Raji (cell line): Measurements from ENCODE around the gene LCN12.
A peak's percentile ranks its signal among the peaks of the same experiment; 100 is the strongest.

ENCODE experiments used
- POLR2A ChIP-seq: IDR thresholded peaks from 2 replicates; pipeline ENCODE4 v1.6.1; 2011; ENCODE audit warnings: low read depth, low read length, control low read depth; ENCODE audit not compliant: insufficient read depth

LCN12 gene

DNA sequence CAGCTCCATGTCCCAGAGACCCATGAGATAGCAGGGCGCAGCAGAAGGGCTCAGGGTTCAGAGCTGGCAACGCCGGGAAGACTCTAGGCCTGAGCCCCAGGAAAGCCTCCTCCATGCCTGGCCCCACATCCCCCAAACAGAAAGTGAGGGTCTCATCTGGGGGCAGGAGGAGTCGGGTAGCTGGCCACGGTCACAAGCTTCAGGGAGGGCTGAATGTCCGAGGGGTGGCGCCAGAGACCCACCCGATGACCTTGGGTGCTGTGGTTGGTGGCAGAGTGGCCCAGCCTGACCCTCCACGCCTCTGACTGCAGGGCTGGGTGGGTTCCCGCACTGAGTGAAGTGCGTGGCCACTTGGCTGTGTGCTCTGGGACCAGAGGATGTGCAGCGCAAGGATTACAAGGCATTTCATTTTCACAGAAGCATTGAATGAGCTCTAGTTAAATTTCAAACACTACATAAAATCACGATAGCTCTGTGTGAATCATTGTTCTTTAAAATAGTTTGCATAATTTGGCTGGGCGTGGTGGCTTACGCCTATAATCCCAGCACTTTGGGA is 4.0 kb upstream of the LCN12 start:
- TF ChIP-seq POLR2A: 0 out of 2 replicates have a peak, but pooled peaks have one; percentile 27

DNA sequence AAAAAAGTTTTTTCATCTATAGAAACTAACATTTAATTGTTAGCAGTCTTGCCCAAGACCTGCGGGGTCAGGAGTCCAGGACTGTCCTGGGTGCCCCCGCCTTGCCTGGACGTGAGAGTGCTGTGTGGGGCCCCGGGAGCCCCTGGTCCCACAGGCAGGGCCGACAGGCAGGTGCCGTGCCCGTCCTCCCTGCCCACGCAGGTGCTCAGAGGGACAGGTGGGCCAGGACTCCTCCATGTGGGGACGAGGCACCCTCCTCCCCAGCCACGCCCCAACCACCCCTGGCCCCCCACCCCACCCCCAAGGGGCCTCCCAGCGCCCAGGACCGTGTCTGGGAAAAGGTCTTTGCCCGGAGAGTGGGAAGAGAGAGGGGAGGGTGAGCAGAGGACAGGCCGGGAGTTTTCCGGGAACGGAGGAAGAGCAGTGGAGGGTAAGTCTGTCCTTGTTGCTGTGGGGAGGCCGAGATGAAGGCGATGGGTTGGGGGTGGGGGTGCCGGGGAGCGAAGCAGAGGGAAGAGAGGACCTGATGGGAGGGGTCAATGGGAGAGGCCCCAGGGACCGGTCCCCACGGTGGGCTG is 2.7 kb upstream of the LCN12 start:
- TF ChIP-seq POLR2A: no peak

GRCh38 chr9:136949817-136950655 is 2.0 kb upstream of the LCN12 start:
- TF ChIP-seq POLR2A: peak; percentile 86

DNA sequence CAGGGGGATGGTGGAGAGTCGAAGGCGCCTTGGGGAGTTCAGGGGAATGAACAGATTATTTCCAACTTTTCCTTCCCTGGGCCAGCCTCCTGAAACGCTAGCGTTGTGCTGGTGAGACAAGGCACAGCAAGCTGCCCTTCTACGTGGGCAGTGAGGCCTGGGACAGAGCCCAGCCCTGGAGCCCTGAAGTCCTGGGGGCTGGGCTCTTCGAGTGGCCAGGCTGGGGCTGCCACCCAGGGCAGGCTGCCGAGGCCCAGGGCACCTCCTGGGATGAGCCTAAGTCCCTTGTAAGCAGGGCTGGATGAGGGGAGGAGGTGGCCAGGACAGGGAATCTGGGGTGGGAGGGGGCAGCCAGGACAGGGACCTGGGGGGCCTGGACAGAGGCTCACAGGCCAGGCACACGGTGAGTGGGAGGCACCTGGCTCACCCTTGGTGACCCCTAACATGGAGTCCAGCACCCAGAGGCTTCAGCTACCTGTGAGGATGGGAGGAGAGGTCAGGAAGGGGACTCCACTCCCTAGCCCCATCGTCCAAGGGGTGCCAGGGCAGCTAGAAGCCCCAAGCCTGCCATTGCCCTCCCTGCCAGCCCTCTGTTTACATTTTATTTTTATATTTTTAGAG is 1.3 kb upstream of the LCN12 start:
- TF ChIP-seq POLR2A: no peak; the same call in 1 of the 2 replicates

- TF ChIP-seq POLR2A: no peak
These were observed 313 bp downstream of the LCN12 start for GRCh38 chr9:136952321-136952850.

GRCh38 chr9:136952876-136953770 is 1.1 kb downstream of the LCN12 start:
- TF ChIP-seq POLR2A: no peak

DNA sequence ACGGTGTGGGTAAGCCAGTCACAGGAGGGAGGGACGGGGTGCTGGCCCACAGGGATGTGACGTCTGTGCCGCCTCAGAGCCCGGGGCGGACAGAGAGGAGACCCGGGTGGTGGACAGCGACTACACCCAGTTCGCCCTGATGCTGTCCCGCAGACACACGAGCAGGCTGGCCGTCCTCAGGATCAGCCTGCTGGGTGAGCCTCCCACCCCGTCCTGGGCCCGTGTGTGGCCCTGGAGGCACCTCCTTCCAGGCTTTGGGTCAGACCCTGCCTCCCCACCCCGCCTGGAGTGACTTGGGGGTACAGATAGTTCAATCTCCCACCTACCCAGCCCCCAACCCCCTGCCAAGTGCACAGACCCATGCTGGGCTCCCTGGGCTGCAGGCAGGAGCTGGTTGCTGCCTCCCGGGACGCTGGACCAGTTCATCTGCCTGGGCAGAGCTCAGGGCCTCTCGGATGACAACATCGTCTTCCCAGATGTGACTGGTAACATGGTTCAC is 1.7 kb downstream of the LCN12 start:
- no peak for TF ChIP-seq POLR2A

GRCh38 chr9:136954270-136955083 is 2.4 kb downstream of the LCN12 start:
- no peak for TF ChIP-seq POLR2A

DNA sequence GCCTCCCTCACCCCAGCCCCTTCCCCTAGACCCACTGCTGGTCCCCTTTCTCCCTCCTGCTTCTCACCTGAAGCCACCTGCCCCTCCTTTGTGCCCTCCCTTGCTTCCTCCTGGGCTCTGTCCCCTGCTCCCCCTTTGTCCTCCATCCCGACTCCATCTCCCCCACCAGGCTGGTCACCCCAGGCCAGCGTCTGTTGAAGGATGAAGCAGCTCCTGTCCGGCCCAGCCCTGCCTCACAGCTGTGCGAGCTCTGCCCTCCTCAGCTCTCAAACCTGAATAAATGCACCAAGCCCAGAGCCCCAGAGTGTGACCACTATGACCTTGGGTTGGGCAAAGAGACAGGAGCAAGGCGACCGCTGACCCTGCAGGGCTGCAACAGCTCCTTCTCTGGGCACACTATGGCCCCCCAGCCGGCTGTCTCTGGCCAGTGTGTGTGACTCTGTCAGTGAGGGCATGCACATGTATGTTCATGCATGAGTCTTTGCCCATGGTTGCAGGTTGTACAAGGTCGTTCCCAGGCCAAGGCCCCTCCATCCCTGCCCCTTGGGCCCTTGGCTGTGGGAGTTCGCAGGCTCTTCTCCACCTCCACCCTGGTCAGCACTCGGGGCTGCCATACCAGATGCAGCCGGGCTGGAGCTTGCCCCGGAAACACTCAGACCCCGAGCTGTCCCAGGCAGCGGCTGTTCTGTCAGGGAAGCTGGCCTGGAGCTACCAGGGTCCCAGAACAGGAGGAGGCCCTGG is 3.3 kb downstream of the LCN12 start:
- no peak for TF ChIP-seq POLR2A

DNA sequence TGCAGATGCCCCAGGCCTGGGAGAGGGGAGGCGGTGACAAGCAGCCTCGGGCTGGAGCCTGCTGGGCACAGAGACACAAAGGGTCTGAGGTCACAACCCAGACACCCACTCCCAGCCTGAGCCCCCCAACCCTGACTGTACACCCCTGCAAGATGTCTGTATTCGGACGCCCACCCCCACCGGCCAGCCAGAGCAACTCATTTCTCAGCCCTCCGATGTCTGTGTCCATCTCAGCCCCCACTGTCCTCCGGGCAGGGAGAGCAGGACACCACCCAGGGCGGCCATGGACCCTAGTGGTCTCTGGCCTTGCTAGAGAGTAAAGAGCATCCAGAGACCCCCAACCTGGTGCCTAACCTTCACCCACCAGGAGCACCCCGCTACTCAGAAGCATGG is 3.9 kb downstream of the LCN12 start:
- no peak for TF ChIP-seq POLR2A

DNA sequence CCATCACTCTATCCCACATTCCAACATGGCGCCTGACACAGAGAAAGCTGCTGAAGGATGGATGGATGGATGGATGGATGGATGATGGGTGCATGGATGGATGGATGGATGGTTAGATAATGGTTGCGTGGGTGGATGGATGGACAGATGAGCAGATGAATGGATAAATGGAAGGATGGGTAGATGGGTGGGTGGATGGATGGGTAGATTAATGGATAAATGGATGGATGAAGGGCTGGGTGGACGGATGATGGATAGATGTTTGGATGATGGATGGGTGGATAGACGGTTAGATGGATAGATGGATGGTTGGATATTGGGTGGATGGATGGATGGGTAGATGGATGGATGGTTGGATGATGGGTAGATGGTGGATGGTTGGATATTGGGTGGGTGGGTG is 4.5 kb downstream of the LCN12 start:
- TF ChIP-seq POLR2A: no peak

- no peak for TF ChIP-seq POLR2A
These were observed 5.4 kb downstream of the LCN12 start for GRCh38 chr9:136957461-136957860.

GRCh38 chr9:136957901-136958300 is 5.8 kb downstream of the LCN12 start:
- no peak for TF ChIP-seq POLR2A
